ENCODE measurements around the gene COL11A1.

DNA sequence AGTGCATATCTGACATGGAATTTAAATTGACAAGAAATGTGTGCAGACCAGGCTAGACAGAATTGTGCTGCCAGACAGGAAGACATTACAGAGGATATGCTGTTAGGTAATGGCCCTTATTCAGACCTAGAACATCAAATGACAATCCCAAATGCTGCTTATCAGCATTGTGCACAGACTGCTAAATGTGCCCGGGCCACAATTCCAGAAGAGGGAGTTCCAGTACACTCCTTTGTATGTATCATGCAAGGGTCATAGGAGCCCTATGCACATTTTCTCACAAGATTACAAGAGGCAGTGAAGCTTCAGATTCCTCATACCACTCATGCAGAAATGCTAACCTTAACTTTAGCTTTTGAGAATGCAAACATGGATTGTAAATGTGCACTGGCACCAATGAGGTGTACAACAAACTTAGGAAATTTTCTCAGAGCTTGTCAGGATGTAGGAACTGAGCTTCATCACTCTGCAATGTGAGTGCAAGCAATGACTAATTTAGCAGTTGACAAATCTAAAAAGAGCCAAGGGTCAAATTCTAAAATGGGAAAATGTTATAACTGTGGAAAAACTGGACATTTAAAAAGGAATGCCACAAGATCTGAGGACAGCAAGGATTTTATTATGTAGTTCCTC lies 273.5 kb downstream of the COL11A1 start:
- no peak for TF ChIP-seq POLR2AphosphoS5 (IDR thresholded peaks at IDR 0.05; ENCODE audit: low read depth, low read length)
- TF ChIP-seq, protein P1, sequence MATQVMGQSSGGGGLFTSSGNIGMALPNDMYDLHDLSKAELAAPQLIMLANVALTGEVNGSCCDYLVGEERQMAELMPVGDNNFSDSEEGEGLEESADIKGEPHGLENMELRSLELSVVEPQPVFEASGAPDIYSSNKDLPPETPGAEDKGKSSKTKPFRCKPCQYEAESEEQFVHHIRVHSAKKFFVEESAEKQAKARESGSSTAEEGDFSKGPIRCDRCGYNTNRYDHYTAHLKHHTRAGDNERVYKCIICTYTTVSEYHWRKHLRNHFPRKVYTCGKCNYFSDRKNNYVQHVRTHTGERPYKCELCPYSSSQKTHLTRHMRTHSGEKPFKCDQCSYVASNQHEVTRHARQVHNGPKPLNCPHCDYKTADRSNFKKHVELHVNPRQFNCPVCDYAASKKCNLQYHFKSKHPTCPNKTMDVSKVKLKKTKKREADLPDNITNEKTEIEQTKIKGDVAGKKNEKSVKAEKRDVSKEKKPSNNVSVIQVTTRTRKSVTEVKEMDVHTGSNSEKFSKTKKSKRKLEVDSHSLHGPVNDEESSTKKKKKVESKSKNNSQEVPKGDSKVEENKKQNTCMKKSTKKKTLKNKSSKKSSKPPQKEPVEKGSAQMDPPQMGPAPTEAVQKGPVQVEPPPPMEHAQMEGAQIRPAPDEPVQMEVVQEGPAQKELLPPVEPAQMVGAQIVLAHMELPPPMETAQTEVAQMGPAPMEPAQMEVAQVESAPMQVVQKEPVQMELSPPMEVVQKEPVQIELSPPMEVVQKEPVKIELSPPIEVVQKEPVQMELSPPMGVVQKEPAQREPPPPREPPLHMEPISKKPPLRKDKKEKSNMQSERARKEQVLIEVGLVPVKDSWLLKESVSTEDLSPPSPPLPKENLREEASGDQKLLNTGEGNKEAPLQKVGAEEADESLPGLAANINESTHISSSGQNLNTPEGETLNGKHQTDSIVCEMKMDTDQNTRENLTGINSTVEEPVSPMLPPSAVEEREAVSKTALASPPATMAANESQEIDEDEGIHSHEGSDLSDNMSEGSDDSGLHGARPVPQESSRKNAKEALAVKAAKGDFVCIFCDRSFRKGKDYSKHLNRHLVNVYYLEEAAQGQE (IDR thresholded peaks at IDR 0.05; ENCODE audit: insufficient read depth in 1 of 2, low read depth in 2 of 2, low read length in 2 of 2) = no peak
- no peak for TF ChIP-seq SIN3A (IDR thresholded peaks at IDR 0.05; ENCODE audit: borderline replicate concordance, insufficient read depth, low read length)
- TF ChIP-seq TAF1 (IDR thresholded peaks at IDR 0.05; ENCODE audit: borderline replicate concordance, insufficient read depth, low read length) = no peak
- TF ChIP-seq FOXP2 (optimal IDR thresholded peaks at IDR 0.05; ENCODE audit: borderline replicate concordance, extremely low read depth, extremely low read length, insufficient read depth) = no peak
